COLO668 (cell line): Measurements from ENCODE around the gene TAGLN2.

ENCODE experiments used
- DNase-seq: peaks from one replicate; lab custom pipeline; 2025; ENCODE audit not compliant: unreplicated experiment; lab: John Stamatoyannopoulos, UW

TAGLN2 gene

GRCh38 chr1:159879136-159879535 is 46.2 kb downstream of the TAGLN2 start:
- no peak for DNase-seq

- DNase-seq, result peak; percentile 37
Measured at GRCh38 chr1:159877695-159878444, 47.4 kb downstream of the TAGLN2 start.

GRCh38 chr1:159873530-159874143 is 51.7 kb downstream of the TAGLN2 start:
- no peak for DNase-seq

- DNase-seq, result no peak
Measured at GRCh38 chr1:159872891-159873290, 52.4 kb downstream of the TAGLN2 start.

GRCh38 chr1:159870704-159871103 is 54.6 kb downstream of the TAGLN2 start:
- no peak for DNase-seq

- DNase-seq, result no peak
Measured at GRCh38 chr1:159869607-159870006, 55.7 kb downstream of the TAGLN2 start.

GRCh38 chr1:159869173-159869572 is 56.1 kb downstream of the TAGLN2 start:
- DNase-seq, result peak; percentile 24

GRCh38 chr1:159868766-159869165 is 56.5 kb downstream of the TAGLN2 start:
- DNase-seq, result no peak
